NCI-H146 treated with DMSO at 0.1 percent for 48 hours (cell line): ENCODE results near the gene TP53I13.

Source experiments
- DNase-seq: peaks from one replicate; lab custom pipeline; 2025; ENCODE audit not compliant: unreplicated experiment; lab: John Stamatoyannopoulos, UW

TP53I13 gene

DNA sequence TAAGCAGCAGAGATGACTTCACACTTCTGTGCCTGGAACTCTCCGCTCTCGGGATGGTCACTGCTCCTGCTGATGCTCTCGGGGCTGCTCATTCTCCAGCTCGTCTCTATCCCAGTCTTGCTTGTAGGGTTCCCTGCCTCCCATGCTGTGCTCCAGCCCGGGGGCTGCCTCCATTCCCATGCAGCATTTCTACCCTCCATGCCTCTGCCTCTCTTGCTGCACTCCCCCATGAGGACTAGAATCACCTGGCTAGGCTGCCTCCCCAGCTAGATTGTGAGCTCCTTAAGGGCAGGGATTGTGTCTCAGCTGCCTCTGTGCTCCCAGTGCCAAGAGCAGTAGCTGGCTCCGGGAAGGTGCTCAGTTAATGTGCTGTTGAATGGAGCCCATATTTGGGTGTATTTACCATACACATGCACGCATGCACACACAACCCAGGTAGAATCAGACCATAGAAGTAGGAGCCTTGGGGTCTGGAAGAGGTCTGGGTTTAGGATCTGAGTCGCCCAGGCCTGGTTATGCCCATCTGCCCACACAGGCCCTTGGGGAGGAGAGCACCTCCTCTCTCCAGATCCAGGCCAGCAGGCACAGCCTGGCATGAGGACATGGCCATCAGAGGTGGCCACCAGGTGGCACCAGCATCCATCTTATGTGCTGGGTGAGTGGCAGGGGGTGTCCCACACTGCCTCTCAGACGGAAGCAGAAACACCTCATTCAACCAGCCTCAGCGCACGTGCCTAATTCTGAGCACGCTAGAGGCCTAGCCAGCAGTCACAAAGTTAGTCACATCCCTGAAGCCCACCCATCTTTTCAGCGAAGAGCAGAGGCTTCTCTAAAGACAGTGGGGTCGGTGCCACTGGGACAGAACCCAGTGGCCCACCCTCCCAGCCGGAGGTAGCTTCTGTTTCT, 11.6 kb downstream of the TP53I13 start:
- peak; percentile 38 for DNase-seq

DNA sequence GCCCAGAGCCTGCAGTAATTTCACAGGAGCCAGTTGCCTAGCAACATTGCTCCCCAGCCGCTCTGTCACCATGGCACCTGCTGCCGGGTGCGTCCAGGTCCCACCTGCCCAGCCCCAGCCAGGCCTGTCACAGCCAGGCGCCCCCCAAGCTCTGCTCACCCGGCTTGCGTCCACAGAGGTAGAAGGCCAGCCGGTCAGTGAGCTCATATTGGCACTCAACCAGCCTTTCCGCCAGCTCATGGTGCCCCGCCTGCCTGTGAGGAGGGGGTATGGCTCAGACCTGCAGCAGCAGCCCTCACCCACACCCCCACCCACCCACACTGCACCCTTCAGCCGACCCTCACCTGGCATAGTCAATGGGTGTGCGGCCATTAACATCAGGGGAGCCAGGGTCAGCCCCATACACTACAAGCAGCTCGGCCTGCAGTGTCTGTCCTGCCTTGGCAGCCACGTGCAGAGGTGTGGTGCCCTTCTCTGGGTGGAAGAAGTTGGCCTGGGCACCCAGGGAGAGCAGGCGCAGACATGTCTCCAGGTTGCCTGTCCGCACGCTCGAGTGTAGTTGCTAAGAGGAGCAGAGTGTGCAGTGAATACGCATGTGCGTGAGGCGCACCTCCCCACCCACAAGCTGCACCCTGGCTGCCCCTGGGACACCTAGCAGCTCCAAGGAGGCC, 13.2 kb downstream of the TP53I13 start:
- no peak for DNase-seq

DNA sequence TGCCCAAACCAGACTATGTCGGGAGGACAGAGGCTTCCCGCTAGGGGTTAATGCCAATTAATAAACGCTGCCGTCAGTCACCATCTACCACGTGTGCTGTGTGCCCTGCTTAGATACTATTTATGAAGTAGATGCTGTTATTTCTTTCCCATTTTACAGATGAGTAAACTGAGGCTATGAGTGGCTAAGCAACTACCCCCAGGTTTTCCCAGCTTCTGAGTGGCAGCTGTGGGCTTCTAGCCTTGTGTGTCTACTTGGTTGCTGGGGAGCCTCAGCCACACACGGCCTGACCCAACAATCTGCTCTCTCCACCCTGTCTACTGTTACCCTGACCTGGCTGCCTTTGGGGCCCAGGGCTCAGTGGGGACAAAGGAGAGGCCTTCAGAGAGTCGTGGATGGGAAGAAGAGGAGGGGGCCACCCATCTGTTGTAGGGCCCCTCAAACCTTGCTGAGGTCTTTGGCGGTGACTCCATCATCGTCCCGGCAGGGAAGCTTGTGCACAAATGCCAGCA, 13.8 kb downstream of the TP53I13 start:
- DNase-seq: no peak

DNA sequence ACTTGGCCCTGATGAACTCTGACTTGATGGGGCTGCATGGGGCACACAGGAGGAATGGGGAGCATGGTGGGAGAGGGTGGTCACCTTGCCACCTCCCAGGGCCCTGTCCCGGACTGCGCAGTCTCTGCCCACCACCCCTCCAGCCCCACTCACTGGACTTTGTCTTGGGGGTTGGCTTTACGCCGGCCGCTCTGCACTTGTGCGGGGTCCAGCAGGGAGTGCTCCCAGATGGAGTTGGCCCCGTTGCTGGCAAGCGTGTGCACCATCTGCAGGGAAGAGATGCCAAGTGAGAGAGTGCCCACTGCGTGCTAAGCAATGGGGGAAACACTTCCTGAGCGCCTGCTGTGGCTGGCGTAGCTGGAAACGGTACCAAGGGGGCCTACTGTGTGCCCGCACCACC, 14.3 kb downstream of the TP53I13 start:
- DNase-seq: no peak

DNA sequence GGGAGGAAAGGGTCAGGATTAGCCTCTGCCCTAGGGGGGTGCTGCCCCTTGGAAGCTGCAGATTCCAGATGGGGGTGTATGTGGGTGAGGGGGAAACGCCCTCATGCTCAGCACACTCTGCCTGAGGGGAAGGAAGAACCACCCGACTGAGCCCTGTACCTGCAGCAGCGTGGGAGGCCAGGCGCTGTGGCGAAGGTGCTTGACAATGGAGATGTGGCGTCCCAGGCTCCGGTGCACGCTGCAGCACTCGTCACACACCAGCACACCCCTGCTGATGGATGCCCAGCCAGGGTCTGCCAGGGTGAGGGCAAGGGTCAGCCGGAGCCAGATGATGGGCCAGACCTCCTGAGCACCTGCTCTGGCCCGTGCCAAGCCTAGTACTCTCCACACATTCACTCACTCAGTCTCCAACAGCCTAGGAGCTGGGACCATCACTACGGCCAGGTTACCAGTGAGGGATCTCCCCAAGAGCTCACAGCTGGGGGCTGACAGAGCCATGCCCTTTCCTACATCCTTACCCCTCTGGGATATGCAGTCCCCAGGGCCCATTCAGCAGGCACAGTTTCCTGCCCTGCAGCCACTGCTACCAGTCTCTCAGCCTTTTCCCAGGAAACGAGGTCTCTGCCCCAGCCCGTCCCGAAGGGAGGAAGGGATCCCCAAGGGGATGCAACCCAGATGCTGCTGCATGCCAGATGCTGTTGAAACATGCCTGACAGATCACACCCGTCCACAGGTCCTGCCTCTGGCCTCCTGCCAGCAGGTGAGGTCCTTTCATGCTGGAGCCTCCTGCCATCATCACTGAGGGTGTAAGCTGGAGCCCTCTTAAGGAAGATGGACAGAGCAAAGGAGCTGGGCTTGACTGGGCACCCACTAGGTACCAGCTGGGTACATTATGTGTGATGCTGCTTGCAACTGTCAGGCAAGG, 15.1 kb downstream of the TP53I13 start:
- DNase-seq: no peak

DNA sequence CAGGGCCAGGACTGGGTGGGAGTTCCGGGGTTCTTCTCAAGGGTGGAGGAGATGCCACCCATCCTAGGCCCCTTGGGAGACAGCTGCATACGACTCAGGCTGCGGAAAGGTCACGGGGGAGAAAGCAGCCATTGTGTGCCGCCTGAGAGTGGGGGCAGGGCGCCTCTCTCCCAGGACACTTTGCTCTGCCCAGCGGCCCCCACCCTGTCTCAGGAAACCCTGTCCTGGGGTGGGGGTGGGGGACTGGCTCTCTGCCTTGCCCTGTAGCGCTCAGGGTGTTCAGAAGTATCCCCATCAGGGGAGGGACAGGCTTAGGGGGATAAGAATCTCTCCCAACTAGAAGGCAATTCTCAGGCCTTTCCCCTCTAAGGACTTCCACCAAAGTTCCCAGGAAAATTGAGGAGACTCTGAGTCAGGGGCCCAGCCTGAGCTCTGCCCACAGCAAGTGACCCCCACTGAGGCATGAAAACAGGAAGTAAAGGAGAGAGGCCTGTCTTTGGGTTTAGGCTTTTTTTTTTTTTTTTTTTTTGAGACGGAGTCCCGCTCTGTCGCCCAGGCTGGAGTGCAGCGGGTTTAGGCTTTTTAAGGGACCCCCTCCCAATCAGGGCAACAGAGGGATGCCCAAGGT, 16.1 kb downstream of the TP53I13 start:
- no peak for DNase-seq

DNA sequence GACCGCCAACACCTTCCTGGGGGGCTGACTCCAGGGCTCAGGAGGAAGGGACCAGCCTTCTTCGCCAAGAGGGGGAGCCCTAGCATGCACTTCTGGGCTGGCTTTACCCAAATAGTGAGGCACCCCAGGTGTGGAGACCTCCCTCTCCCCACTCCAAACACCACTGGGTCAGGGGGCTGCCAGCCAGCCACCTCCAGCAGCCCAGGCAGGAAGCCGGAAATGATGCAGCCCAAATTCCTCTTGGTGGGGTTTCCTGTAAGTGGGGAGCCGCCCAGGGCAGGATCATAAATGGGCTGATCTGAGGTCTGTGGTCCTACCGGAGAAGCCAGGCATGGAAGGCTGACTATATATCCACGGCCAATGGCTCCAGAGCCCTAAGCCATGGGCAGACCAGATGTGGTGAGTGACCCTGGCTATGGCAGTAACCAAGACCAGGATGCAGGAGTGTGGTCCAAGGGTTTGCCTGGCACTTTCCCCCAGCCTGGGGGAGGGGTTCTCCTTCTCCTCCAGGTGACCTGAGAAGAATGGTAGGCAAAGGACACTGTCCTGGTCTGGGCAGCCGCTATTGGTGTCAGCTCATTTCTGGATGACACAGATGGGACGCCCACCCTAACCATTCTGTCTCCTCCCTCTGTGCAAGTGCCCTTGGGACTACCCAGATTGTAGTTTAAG, 16.7 kb downstream of the TP53I13 start:
- DNase-seq: no peak

DNA sequence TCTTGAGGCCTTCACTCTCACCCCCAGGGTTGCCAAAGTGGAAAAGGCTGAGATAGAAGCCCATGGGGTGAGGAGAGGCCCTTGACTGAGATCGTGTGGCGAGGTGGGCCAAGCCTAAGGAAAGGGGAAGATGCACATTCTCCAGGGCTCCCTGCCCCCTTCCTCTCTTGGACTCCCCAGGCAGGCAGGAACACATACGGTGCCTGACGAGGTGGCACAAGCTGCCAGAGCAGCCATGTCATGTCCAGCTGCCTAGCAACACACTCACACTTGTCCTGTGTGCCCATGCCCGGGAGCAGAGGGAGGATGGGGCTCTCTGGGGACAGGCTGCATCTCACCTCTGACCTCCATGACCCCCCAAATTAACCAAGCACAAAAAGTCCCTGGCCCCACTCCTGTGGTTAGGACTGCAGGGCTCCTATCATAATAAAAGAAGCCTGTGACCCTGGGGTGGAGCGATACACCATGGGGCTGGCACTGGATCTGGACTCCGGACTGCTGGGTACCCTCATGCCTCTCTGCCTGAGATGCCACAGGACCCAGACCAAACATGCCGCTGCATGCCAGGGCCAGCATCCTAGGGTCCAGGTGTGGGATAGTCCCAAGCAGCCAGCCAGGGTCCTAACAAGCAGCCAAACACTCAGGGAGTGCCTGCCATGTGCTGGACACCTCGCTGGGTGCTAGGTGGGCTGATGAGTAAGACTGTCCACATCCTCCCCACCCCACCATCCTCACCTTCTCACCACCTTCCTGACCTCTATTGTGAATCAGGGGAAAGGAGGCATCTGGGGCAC, 18.4 kb downstream of the TP53I13 start:
- DNase-seq: no peak

DNA sequence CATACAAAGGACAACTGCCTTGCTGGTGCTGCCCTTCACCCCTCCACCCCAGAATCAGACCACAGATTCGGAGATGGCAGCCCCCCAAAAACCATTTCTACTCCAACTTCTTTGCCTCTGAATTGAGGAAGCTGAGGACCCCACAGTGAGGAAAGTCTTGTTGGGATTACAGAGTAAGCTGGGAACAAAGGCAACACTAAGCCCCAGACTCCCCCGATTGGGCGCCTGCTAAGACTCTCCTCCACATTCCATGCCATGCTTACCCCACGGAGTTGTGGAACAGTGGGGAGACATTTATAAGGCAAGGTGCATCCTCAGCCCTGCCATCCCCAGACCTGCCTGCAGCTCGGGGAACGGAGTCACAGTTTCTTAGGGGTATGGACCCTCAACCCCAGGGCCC, 19.1 kb downstream of the TP53I13 start:
- no peak for DNase-seq

DNA sequence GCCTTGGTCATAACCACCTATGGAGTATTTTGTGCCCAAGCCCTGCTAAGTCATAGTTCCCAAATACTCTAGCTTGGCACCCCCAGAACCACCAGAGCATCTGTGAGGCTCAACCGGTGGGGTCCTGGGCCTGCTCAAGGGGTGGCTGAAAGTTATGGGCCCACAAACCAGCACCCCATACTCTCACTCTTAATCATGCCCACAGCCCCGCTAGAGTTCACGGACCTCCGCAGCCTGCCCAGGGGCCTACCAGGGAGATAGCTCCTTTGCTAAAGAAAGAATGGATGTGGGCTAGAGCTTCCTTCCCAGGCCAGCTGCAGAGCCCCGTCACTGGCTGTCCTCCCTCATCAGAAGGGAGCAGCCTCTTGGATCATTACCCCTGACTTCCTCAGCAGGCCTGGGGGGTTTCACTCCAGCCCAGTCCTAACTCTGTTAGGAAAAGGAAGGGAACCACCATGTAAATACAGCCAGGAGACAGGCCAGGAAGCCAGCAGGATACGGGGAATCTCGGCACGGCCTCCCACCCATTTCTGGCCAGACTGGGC, 19.6 kb downstream of the TP53I13 start:
- no peak for DNase-seq

DNA sequence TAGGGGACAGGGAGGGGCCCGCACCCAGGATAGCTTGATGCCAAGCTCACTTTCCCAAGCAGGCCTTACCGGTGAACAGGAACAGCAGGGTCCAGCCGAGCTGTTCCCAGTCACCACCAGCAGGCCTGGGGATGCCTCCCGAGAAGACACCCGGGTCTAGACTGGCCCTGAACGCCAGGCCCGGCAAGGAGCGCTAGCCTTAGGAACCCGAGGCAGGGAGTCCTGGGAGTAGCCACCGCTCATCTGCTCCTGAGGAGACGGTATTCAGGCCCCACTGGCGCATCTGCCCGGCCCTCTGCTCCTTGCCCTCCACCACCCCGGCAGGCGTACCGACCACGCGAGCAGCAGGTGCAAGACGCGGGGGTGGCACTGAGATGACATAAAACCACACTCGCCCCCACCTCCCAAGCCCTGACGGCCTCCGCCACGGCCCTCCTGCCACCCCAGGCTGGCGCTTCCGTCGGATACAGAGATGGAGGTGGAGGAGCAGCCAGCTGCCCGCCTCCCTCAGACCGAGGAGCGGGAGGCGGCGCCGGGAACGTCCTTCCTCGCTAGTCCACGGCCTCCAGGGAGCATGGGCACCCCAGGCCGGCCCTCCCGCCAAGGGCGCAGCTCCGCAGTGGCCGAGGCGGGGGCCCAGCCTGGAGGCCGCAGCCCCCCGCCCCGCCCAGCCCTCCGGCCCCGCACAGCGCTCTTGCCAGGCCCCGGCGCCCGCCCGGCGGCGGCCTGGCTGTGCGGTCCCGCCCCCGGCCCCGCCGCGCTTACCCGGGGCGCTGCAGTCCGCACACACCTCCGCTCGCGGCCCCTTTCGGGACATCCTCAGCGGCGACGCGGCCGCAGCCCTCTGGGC, 20.3 kb downstream of the TP53I13 start:
- DNase-seq: no peak

DNA sequence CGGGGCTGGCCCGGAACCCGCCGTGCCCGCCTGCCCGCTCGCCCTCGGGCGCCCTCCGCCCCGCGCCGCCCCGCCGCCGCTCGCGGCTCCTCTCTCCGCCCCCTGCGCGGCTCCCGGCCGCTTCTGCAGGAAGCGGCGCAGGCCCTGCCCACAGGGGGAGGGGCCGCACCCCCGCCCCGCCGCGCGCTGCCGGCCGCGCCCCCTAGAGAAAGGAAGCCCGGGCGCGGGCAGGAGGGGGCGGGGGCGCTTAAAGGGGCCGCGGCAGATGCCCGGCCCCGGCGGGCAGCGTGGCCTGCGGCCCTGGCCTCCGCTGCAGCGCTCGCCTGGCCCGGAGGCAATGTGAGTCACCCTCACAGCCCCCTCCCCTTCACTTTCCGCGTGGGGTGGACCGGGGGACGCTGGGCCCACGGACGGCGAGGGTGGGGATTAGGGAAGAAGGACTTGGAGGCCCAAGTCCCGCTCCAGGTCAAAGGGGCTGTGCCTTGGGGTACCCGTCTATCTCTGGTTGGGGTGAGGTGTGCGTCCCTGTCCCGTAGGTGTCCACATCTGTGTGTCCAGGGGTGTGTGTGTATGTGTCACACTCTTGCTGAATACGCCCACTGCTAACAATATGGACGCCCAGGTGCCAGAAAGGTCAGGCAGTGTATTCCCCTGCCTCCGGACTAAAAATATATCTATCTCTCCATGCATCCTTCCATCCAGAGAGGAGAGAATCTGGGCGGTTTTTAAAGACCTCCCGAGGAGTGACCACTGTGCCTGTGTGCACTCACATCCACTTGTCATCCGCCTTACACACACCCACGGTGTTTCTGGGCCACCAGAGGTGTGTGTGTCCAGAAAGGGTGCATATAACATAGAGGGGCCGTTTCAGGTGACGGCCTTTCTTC, 21.3 kb downstream of the TP53I13 start, which contains the start of gene GIT1:
Gene GIT1, minus strand, starts transcription at position 125 of the 887 bp plus-strand sequence. CDS start 270 bp downstream, outside the sequence.
- peak; percentile 66 for DNase-seq

DNA sequence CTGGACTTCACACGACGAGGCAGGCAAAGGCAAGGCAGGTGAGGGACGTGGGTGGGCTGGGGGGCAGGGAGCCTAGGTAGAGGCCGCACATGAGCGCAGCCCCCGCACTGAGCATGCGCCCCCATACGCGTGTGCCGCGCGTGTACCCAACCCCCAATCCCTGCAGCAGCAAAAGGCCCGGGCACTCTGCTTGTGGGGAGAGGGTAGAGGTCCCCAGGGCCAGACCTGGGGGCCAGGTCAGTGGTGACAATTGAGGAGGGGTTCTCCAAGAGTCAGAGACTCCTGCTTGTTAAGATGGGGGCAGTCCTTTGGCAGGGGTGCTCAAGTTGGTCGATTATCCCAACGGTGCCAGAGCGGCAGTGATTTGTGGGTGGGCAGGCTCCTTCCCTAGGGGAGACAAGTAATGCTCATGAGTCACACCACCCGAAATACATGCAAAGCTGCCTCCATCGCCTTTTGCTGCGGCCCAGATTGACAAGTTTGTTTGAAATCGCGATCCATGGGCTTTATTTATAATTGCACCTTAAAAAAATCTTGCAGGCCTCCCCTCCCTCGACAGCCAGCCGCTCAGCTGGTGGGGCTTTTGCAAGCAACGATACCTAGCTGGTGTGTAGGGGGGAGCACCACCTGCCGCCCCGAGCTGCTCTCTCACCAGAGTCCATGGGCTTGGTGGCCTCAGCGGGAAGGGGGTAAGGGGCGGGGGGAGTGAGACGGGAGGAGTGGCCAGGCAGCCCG, 22.1 kb downstream of the TP53I13 start:
- DNase-seq: peak; percentile 48

DNA sequence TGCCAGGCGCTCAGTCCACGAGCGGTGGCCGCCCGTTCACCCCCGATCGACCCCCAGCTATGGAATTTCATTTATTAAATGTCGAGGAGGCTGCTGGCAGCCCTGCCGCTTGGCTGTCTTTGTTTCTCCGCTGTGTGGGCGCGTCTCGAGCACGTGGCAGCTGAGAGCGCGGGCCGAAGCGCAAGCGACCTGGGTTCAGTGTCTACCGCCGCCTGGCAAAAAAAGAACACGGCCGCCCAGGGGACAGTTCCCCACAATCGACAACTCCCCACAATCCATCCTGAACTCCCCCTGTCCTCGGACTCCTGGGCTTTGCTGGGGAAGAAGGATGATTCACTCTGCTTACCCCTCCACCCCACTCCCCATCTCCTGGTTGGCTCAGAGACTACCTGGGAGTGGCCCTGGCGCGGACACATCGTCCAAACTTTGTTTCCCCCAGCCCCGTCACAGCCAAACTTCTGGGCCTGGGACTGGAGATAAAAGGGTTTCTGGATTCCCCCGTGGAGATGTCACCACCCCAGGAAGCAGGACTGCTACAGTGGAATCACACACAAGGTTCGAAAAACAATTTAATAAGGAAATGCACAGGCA, 22.7 kb downstream of the TP53I13 start:
- no peak for DNase-seq

DNA sequence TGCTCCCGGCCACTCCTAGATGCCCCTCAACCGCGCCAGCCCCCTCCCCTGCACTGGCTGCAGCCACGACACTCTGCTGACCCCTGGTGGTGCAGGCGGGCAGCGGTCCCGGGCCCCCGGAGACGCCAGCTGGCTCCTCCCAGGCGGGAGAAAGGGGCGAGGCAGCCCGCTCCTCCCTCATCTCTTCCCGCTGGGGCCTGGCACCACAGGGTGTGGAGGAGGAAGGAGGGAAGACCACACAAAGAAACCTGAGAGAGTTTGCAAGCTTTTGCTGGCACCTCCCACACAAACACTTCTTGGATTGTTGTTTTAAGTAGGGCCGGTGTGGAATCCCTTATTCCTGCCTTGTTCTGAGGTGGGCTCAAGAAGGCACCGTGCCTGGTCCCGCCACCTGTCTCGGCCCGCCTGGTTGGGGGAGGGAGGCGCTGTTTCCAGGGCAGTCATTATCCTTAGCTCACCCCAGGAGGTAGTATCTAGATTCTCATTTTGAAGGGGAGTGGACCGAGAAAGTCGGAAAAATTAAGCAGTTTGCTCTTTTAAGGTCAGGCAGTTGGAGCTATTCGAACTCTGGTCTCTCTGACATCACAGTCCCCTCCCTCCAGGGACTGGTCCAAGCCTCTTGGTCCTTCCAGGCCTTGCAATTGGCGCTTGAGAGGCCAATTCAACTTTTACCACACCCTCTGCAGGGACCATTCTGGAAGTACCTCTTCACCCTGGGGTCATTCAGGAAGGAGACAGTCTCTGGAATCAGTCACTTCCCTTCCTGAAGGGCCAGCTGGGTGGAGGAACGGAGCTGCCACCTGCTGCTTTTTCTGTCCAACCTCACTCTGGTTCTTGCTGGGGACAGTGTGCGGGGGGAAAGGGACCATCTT, 23.5 kb downstream of the TP53I13 start:
- DNase-seq: peak; percentile 85
